ENCODE measurements around the gene CERS6. TPM values are rescaled to one million over a fixed set of nuclear protein-coding genes. Genes with fewer than 3 reads are reported as not detected.

The CERS6 gene
- total RNA-seq, 1 experiment from 2014 or later: 17.3 TPM

DNA sequence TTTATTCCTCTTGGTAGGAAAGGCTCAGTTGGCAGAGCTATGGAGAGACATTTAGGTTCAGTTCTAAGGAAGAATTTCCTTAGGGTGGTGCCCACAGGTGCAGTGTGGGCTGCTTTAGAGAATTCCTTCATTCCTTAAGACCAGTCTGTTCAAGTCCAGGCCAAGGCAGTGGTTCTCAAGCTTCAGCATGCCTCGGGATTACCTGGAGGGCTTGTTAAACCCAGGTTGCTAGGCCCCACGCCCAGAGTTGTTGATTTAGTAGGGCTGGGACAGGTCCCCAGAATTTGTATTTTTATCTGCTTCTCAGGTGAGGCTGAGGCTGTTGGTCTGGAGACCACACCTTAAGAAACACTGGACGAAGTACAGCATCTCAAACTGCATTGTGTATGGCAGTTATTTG lies 68.9 kb downstream of the CERS6 start:
- ChIA-PET POLR2A (interaction anchor here (1.4 kb wide), 1 partner anchor 90 kb away, joined by 3 read pairs; no protein-coding TSS in a partner anchor), CTCF (interaction anchor here (2.4 kb wide), 1 partner anchor 31 kb away, joined by 10 read pairs; no protein-coding TSS in a partner anchor)
- Mint-ChIP-seq H3K27ac (no peak overlapping the region; the same call in 1 of the 2 replicates), H3K9me3 (peaks cover 4% of the 10 kb centered on the region; the same call in 1 of the 2 replicates), H3K27me3 (ENCODE audit: low read depth) (no peaks in the 10 kb centered on the region), H3K36me3 (no peaks in the 10 kb centered on the region), H3K4me3 (no peak overlapping the region), H3K4me1 (peaks cover 54% of the 10 kb centered on the region)
- peak; percentile 22; the same call in 1 of the 2 replicates for ATAC-seq
- TF ChIP-seq, protein P1, sequence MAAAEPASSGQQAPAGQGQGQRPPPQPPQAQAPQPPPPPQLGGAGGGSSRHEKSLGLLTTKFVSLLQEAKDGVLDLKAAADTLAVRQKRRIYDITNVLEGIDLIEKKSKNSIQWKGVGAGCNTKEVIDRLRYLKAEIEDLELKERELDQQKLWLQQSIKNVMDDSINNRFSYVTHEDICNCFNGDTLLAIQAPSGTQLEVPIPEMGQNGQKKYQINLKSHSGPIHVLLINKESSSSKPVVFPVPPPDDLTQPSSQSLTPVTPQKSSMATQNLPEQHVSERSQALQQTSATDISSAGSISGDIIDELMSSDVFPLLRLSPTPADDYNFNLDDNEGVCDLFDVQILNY (CRISPR knock-in tag; IDR thresholded peaks at IDR 0.05): no peak
- DNase-seq (ENCODE audit: low spot score): no peak

DNA sequence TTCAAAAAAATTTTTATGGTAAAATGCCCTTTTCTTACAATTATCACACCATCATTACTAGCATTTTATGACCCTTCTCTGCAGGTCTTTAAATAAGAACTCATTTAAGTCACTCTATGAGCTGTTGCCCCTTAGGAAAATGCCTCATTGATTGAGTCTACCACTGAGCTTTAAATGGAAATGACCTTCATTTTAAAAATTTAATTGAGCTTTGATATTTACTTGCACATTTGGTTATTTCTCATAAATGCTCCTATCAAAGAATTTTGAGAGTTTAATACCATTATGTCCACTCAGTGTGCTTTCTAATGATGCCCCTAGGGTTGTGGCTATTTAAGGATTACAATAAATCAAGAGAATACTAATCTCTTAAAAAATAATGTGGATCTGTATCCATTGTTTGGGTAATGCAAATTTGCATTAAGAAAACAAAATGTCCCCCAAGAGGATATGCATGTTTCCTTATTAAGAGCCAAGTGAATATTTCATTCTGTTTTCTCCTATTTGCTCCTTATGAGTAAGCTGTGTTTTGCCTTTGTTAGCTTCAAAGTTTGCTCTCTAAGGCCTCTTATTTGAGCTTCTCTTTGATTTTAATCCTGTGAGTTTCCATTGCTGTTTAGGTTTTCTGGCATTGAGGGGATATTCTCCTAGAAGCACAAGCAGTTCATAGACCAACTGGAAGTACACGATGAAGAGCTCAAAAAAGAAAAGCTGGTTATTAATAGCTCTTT lies 69.8 kb downstream of the CERS6 start:
- ChIA-PET CTCF (interaction anchor here (2.4 kb wide), 1 partner anchor 32 kb away, joined by 10 read pairs; no protein-coding TSS in a partner anchor), POLR2A (interaction anchor here (1.4 kb wide), 1 partner anchor 89 kb away, joined by 3 read pairs; no protein-coding TSS in a partner anchor)
- ATAC-seq (no peak), DNase-seq (ENCODE audit: low spot score) (no peak)
- TF ChIP-seq, protein P2, sequence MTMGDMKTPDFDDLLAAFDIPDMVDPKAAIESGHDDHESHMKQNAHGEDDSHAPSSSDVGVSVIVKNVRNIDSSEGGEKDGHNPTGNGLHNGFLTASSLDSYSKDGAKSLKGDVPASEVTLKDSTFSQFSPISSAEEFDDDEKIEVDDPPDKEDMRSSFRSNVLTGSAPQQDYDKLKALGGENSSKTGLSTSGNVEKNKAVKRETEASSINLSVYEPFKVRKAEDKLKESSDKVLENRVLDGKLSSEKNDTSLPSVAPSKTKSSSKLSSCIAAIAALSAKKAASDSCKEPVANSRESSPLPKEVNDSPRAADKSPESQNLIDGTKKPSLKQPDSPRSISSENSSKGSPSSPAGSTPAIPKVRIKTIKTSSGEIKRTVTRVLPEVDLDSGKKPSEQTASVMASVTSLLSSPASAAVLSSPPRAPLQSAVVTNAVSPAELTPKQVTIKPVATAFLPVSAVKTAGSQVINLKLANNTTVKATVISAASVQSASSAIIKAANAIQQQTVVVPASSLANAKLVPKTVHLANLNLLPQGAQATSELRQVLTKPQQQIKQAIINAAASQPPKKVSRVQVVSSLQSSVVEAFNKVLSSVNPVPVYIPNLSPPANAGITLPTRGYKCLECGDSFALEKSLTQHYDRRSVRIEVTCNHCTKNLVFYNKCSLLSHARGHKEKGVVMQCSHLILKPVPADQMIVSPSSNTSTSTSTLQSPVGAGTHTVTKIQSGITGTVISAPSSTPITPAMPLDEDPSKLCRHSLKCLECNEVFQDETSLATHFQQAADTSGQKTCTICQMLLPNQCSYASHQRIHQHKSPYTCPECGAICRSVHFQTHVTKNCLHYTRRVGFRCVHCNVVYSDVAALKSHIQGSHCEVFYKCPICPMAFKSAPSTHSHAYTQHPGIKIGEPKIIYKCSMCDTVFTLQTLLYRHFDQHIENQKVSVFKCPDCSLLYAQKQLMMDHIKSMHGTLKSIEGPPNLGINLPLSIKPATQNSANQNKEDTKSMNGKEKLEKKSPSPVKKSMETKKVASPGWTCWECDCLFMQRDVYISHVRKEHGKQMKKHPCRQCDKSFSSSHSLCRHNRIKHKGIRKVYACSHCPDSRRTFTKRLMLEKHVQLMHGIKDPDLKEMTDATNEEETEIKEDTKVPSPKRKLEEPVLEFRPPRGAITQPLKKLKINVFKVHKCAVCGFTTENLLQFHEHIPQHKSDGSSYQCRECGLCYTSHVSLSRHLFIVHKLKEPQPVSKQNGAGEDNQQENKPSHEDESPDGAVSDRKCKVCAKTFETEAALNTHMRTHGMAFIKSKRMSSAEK (CRISPR knock-in tag; IDR thresholded peaks at IDR 0.05; ENCODE audit: borderline replicate concordance): no peak
- TF ChIP-seq, protein P3, sequence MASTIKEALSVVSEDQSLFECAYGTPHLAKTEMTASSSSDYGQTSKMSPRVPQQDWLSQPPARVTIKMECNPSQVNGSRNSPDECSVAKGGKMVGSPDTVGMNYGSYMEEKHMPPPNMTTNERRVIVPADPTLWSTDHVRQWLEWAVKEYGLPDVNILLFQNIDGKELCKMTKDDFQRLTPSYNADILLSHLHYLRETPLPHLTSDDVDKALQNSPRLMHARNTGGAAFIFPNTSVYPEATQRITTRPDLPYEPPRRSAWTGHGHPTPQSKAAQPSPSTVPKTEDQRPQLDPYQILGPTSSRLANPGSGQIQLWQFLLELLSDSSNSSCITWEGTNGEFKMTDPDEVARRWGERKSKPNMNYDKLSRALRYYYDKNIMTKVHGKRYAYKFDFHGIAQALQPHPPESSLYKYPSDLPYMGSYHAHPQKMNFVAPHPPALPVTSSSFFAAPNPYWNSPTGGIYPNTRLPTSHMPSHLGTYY (CRISPR knock-in tag; IDR thresholded peaks at IDR 0.05): no peak
- TF ChIP-seq, protein P4, sequence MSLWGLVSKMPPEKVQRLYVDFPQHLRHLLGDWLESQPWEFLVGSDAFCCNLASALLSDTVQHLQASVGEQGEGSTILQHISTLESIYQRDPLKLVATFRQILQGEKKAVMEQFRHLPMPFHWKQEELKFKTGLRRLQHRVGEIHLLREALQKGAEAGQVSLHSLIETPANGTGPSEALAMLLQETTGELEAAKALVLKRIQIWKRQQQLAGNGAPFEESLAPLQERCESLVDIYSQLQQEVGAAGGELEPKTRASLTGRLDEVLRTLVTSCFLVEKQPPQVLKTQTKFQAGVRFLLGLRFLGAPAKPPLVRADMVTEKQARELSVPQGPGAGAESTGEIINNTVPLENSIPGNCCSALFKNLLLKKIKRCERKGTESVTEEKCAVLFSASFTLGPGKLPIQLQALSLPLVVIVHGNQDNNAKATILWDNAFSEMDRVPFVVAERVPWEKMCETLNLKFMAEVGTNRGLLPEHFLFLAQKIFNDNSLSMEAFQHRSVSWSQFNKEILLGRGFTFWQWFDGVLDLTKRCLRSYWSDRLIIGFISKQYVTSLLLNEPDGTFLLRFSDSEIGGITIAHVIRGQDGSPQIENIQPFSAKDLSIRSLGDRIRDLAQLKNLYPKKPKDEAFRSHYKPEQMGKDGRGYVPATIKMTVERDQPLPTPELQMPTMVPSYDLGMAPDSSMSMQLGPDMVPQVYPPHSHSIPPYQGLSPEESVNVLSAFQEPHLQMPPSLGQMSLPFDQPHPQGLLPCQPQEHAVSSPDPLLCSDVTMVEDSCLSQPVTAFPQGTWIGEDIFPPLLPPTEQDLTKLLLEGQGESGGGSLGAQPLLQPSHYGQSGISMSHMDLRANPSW (CRISPR knock-in tag; conservative IDR thresholded peaks at IDR 0.05; ENCODE audit: low read depth): no peak
- no peak for TF ChIP-seq RELA (CRISPR knock-in tag; IDR thresholded peaks at IDR 0.05; ENCODE audit: borderline replicate concordance)
- TF ChIP-seq ATF1 (CRISPR knock-in tag; IDR thresholded peaks at IDR 0.05): no peak
- TF ChIP-seq PRRX2 (CRISPR knock-in tag; IDR thresholded peaks at IDR 0.05): no peak
- TF ChIP-seq ESRRA (CRISPR knock-in tag; IDR thresholded peaks at IDR 0.05; ENCODE audit: borderline replicate concordance): no peak
- no peak for TF ChIP-seq JAZF1 (CRISPR knock-in tag; IDR thresholded peaks at IDR 0.05)
- TF ChIP-seq, protein P5, sequence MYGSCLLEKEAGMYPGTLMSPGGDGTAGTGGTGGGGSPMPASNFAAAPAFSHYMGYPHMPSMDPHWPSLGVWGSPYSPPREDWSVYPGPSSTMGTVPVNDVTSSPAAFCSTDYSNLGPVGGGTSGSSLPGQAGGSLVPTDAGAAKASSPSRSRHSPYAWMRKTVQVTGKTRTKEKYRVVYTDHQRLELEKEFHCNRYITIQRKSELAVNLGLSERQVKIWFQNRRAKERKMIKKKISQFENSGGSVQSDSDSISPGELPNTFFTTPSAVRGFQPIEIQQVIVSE (CRISPR knock-in tag; IDR thresholded peaks at IDR 0.05; ENCODE audit: borderline replicate concordance): no peak
- TF ChIP-seq, protein P6, sequence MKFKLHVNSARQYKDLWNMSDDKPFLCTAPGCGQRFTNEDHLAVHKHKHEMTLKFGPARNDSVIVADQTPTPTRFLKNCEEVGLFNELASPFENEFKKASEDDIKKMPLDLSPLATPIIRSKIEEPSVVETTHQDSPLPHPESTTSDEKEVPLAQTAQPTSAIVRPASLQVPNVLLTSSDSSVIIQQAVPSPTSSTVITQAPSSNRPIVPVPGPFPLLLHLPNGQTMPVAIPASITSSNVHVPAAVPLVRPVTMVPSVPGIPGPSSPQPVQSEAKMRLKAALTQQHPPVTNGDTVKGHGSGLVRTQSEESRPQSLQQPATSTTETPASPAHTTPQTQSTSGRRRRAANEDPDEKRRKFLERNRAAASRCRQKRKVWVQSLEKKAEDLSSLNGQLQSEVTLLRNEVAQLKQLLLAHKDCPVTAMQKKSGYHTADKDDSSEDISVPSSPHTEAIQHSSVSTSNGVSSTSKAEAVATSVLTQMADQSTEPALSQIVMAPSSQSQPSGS (CRISPR knock-in tag; IDR thresholded peaks at IDR 0.05; ENCODE audit: borderline replicate concordance, low read depth): no peak
- no peak for TF ChIP-seq TEAD4 (CRISPR knock-in tag; IDR thresholded peaks at IDR 0.05)
- Mint-ChIP-seq H3K36me3 (no peaks in the 10 kb centered on the region), H3K27me3 (ENCODE audit: low read depth) (no peaks in the 10 kb centered on the region), H3K4me3 (no peak overlapping the region), H3K4me1 (peaks cover 50% of the 10 kb centered on the region), H3K9me3 (peaks cover 4% of the 10 kb centered on the region; the same call in 1 of the 2 replicates), H3K27ac (0 out of 2 replicates have a peak overlapping the region, but pooled peaks have one; percentile 43)

All from WTC11 (cell line).